ENCODE data around the gene SDF2.
"Not testable (repeated sequence)": the region's sequence is repeated elsewhere in the genome, so short reads cannot be mapped to it uniquely, and the experiment has no call there.

The SDF2 gene

GRCh38 chr17:28610376-28610775 lies 51.3 kb downstream of the SDF2 start:
- no peaks in the 10 kb centered on the region for H3K4me1 ChIP-seq (ENCODE audit: low read length)
- H3K9me3 ChIP-seq (replicated peaks; ENCODE audit: insufficient read depth, low read length): no peaks in the 10 kb centered on the region
- no peaks in the 10 kb centered on the region for H3F3A ChIP-seq (ENCODE audit: insufficient read depth, low read length)
- no peaks in the 10 kb centered on the region for H3K27me3 ChIP-seq (replicated peaks; ENCODE audit: insufficient read depth, low read length)
- H3K4me3 ChIP-seq (ENCODE audit: low read length): no peak overlapping the region
- H4K20me1 ChIP-seq (ENCODE audit: insufficient read depth, low read length): no peaks in the 10 kb centered on the region
- DNase-seq: no peak
- H3K27ac ChIP-seq (ENCODE audit: low read length): no peak overlapping the region
- peaks cover 10% of the 10 kb centered on the region for H3K36me3 ChIP-seq (replicated peaks; ENCODE audit: insufficient read depth, low read length)
- H3K79me2 ChIP-seq (ENCODE audit: low read length): no peaks in the 10 kb centered on the region
- H2AFZ ChIP-seq (ENCODE audit: low read length): no peak overlapping the region
- no peaks in the 10 kb centered on the region for H3K9me2 ChIP-seq (replicated peaks; ENCODE audit: insufficient read depth, low read length)
- H3K9ac ChIP-seq (ENCODE audit: low read length): no peak overlapping the region
- H3K4me2 ChIP-seq (ENCODE audit: low read depth, low read length): no peak overlapping the region
- TF ChIP-seq EZH2 (optimal IDR thresholded peaks at IDR 0.05; ENCODE audit: low read depth, low read length): no peak
- TF ChIP-seq, protein P1, sequence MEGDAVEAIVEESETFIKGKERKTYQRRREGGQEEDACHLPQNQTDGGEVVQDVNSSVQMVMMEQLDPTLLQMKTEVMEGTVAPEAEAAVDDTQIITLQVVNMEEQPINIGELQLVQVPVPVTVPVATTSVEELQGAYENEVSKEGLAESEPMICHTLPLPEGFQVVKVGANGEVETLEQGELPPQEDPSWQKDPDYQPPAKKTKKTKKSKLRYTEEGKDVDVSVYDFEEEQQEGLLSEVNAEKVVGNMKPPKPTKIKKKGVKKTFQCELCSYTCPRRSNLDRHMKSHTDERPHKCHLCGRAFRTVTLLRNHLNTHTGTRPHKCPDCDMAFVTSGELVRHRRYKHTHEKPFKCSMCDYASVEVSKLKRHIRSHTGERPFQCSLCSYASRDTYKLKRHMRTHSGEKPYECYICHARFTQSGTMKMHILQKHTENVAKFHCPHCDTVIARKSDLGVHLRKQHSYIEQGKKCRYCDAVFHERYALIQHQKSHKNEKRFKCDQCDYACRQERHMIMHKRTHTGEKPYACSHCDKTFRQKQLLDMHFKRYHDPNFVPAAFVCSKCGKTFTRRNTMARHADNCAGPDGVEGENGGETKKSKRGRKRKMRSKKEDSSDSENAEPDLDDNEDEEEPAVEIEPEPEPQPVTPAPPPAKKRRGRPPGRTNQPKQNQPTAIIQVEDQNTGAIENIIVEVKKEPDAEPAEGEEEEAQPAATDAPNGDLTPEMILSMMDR (IDR thresholded peaks at IDR 0.05; ENCODE audit: low read length): no peak
- no peak for TF ChIP-seq EZH2phosphoT487 (IDR thresholded peaks at IDR 0.05; ENCODE audit: low read length)

- not testable (repeated sequence) for H3K9me2 ChIP-seq (replicated peaks; ENCODE audit: insufficient read depth, low read length); H3K36me3 ChIP-seq (replicated peaks; ENCODE audit: insufficient read depth, low read length); H3K79me2 ChIP-seq (ENCODE audit: low read length); H3K9ac ChIP-seq (ENCODE audit: low read length); H3K4me3 ChIP-seq (ENCODE audit: low read length); H3K4me2 ChIP-seq (ENCODE audit: low read depth, low read length); H2AFZ ChIP-seq (ENCODE audit: low read length); H3K9me3 ChIP-seq (replicated peaks; ENCODE audit: insufficient read depth, low read length); H3K4me1 ChIP-seq (ENCODE audit: low read length); H4K20me1 ChIP-seq (ENCODE audit: insufficient read depth, low read length); H3K27me3 ChIP-seq (replicated peaks; ENCODE audit: insufficient read depth, low read length); H3K27ac ChIP-seq (ENCODE audit: low read length); DNase-seq
- H3F3A ChIP-seq (ENCODE audit: insufficient read depth, low read length): peaks cover 16% of the 10 kb centered on the region
Measured at GRCh38 chr17:28604031-28604430, 57.7 kb downstream of the SDF2 start.

DNA sequence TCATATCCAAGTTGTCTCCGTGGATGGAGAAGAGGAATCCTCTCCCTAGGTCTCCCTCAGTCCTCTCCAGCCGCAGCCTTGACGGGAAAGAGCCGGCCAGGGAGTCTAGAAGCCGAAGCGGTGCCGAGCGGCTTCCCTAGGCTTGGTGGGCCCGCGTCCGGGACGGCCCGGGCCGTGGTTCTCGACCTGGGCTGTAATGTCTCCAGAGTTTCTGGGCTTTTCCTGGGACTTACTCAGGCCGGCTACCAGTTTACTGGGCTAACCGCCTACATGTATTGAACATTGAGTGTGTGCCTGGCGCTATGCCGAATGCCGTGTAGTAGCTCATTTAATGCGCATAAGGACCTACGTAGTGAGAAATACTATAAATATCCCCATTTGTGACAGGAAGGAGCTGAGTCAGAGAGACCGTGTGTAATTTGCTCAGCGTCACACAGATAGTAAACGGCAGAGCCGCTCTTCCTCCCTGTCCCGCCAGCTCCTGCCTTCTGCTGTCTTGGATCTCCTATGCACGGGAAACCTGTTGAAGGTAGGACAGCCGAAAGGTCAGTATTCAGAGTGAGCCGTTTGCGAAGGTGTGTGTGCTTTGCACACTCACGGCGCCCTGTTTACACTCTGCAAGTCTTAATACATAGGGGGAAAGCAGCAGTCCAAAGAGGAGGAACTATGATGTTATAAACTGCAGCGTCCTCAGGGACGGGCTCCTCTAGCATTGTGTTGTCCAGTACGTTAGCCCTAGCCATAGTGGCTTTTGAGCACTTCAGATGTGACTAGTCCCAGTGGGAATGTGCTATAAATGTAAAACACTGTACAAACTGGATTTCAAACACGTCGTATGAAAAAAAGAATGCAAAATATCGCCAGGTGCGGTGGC lies 62.2 kb downstream of the SDF2 start:
- Histone ChIP-seq H3K4me1 (ENCODE audit: low read length) (peaks cover 9% of the 10 kb centered on the region; the same call in 1 of the 2 replicates), H3K9ac (ENCODE audit: low read length) (peak overlapping the region; percentile 82), H3K4me3 (ENCODE audit: low read length) (peak overlapping the region; percentile 77), H3F3A (ENCODE audit: insufficient read depth, low read length) (peaks cover 16% of the 10 kb centered on the region), H3K36me3 (replicated peaks; ENCODE audit: insufficient read depth, low read length) (no peaks in the 10 kb centered on the region; the same call in 1 of the 2 replicates), H3K79me2 (ENCODE audit: low read length) (peaks cover 37% of the 10 kb centered on the region), H3K27me3 (replicated peaks; ENCODE audit: insufficient read depth, low read length) (no peaks in the 10 kb centered on the region), H3K9me3 (replicated peaks; ENCODE audit: insufficient read depth, low read length) (no peaks in the 10 kb centered on the region), H3K9me2 (replicated peaks; ENCODE audit: insufficient read depth, low read length) (no peaks in the 10 kb centered on the region), H4K20me1 (ENCODE audit: insufficient read depth, low read length) (no peaks in the 10 kb centered on the region), H3K4me2 (ENCODE audit: low read depth, low read length) (peak overlapping the region; percentile 77), H3K27ac (ENCODE audit: low read length) (peak overlapping the region; percentile 91), H2AFZ (ENCODE audit: low read length) (peak overlapping the region; percentile 66)
- DNase-seq: peak; percentile 87
- TF ChIP-seq EZH2phosphoT487 (IDR thresholded peaks at IDR 0.05; ENCODE audit: low read length) (no peak), EZH2 (optimal IDR thresholded peaks at IDR 0.05; ENCODE audit: low read depth, low read length) (no peak)
- TF ChIP-seq, protein P1 (IDR thresholded peaks at IDR 0.05; ENCODE audit: low read length): no peak

- peaks cover 9% of the 10 kb centered on the region; the same call in 1 of the 2 replicates for H3K4me1 ChIP-seq (ENCODE audit: low read length)
- H3K36me3 ChIP-seq (replicated peaks; ENCODE audit: insufficient read depth, low read length): no peaks in the 10 kb centered on the region; the same call in 1 of the 2 replicates
- peak within 1 kb of the TSS; percentile 77 for H3K4me2 ChIP-seq (ENCODE audit: low read depth, low read length)
- H3K9me2 ChIP-seq (replicated peaks; ENCODE audit: insufficient read depth, low read length): no peaks in the 10 kb centered on the region
- H3K27ac ChIP-seq (ENCODE audit: low read length): peak within 1 kb of the TSS; percentile 91
- H4K20me1 ChIP-seq (ENCODE audit: insufficient read depth, low read length): no peaks in the 10 kb centered on the region
- no peaks in the 10 kb centered on the region for H3K27me3 ChIP-seq (replicated peaks; ENCODE audit: insufficient read depth, low read length)
- peak within 1 kb of the TSS; percentile 69 for H2AFZ ChIP-seq (ENCODE audit: low read length)
- TF ChIP-seq, protein P1 (IDR thresholded peaks at IDR 0.05; ENCODE audit: low read length): no peak
- TF ChIP-seq EZH2 (optimal IDR thresholded peaks at IDR 0.05; ENCODE audit: low read depth, low read length) (no peak), EZH2phosphoT487 (IDR thresholded peaks at IDR 0.05; ENCODE audit: low read length) (no peak)
- peaks cover 42% of the 10 kb centered on the region for H3K79me2 ChIP-seq (ENCODE audit: low read length)
- peaks cover 16% of the 10 kb centered on the region for H3F3A ChIP-seq (ENCODE audit: insufficient read depth, low read length)
- no peaks in the 10 kb centered on the region for H3K9me3 ChIP-seq (replicated peaks; ENCODE audit: insufficient read depth, low read length)
- peak within 1 kb of the TSS; percentile 77 for H3K4me3 ChIP-seq (ENCODE audit: low read length)
- peak; percentile 96 for DNase-seq
- peak within 1 kb of the TSS; percentile 82 for H3K9ac ChIP-seq (ENCODE audit: low read length)
Measured at GRCh38 chr17:28598799-28599310, 62.9 kb downstream of the SDF2 start, which contains the start of gene SPAG5. Gene SPAG5 (minus strand): TSS chr17:28599025. CDS start chr17:28598946, 79 bp downstream.
